ENCODE measurements around the gene EPHA3. TPM values are rescaled to one million over a fixed set of nuclear protein-coding genes. Genes with fewer than 3 reads are reported as not detected.

The EPHA3 gene
- total and polyA plus RNA-seq, 4 donors = 0.44 to 2.7 (median 1.2) TPM

GRCh38 chr3:89455240-89455639 is 347.8 kb downstream of the EPHA3 start:
- Histone ChIP-seq H3K4me1 (ENCODE audit: control insufficient read depth in 4 of 4, insufficient read depth in 4 of 4, low read length in 3 of 4) (no peaks in the 10 kb centered on the region), H3K36me3 (ENCODE audit: control insufficient read depth in 4 of 4, insufficient read depth in 3 of 4, low read depth in 1 of 4, low read length in 3 of 4) (no peaks in the 10 kb centered on the region), H3K4me3 (ENCODE audit: low read depth in 1 of 3, low read length in 3 of 3) (no peak overlapping the region), H3K27ac (ENCODE audit: low read depth in 1 of 2, low read length in 2 of 2) (no peak overlapping the region), H3K9ac (ENCODE audit: low read depth in 1 of 2, low read length in 2 of 2) (no peak overlapping the region), H3K9me3 (ENCODE audit: control insufficient read depth in 4 of 4, low read length in 3 of 4) (no peaks in the 10 kb centered on the region), H3K27me3 (ENCODE audit: control insufficient read depth in 4 of 4, insufficient read depth in 4 of 4, low read length in 3 of 4) (no peaks in the 10 kb centered on the region)
- WGBS = 74% methylated on average over 2 of the region's 2 CpGs
- DNase-seq (ENCODE audit: low spot score) = no peak
- TF ChIP-seq EGR1 (IDR thresholded peaks at IDR 0.05; ENCODE audit: low read depth in 2 of 2) (no peak), YY1 (IDR thresholded peaks at IDR 0.05) (no peak), REST (IDR thresholded peaks at IDR 0.05) (no peak), FOXA1 (IDR thresholded peaks at IDR 0.05) (no peak), FOXA2 (IDR thresholded peaks at IDR 0.05) (no peak), HNF4A (conservative IDR thresholded peaks at IDR 0.05) (no peak), RXRA (IDR thresholded peaks at IDR 0.05) (no peak), MAX (IDR thresholded peaks at IDR 0.05) (no peak), JUND (IDR thresholded peaks at IDR 0.05) (no peak), NR2F2 (IDR thresholded peaks at IDR 0.05) (no peak), CTCF (IDR thresholded peaks at IDR 0.05; ENCODE audit: low read depth, low read length, missing input control) (no peak)

GRCh38 chr3:89467898-89468363 is 360.5 kb downstream of the EPHA3 start:
- 40% methylated on average over 4 of the region's 4 CpGs for WGBS
- Histone ChIP-seq H3K36me3 (ENCODE audit: control insufficient read depth in 4 of 4, insufficient read depth in 3 of 4, low read depth in 1 of 4, low read length in 3 of 4) (no peaks in the 10 kb centered on the region), H3K9ac (ENCODE audit: low read depth in 1 of 2, low read length in 2 of 2) (no peak overlapping the region), H3K9me3 (ENCODE audit: control insufficient read depth in 4 of 4, low read length in 3 of 4) (no peaks in the 10 kb centered on the region), H3K27me3 (ENCODE audit: control insufficient read depth in 4 of 4, insufficient read depth in 4 of 4, low read length in 3 of 4) (no peaks in the 10 kb centered on the region), H3K4me1 (ENCODE audit: control insufficient read depth in 4 of 4, insufficient read depth in 4 of 4, low read length in 3 of 4) (no peaks in the 10 kb centered on the region), H3K4me3 (ENCODE audit: low read depth in 1 of 3, low read length in 3 of 3) (no peak overlapping the region), H3K27ac (ENCODE audit: low read depth in 1 of 2, low read length in 2 of 2) (no peak overlapping the region)
- DNase-seq (ENCODE audit: low spot score) = no peak
- no peak for TF ChIP-seq ATF3 (IDR thresholded peaks at IDR 0.05)
- TF ChIP-seq RXRA (IDR thresholded peaks at IDR 0.05) = peak; percentile 59 to 63
- TF ChIP-seq REST (IDR thresholded peaks at IDR 0.05) = no peak
- no peak for TF ChIP-seq CTCF (IDR thresholded peaks at IDR 0.05; ENCODE audit: low read depth, low read length, missing input control)
- TF ChIP-seq RAD21 (IDR thresholded peaks at IDR 0.05) = peak in 1 of 2 donors; percentile 9
- TF ChIP-seq MAX (IDR thresholded peaks at IDR 0.05) = no peak
- peak; percentile 92 for TF ChIP-seq NR2F2 (IDR thresholded peaks at IDR 0.05)
- no peak for TF ChIP-seq ZBTB33 (IDR thresholded peaks at IDR 0.05)
- TF ChIP-seq JUND (IDR thresholded peaks at IDR 0.05) = no peak
- no peak for TF ChIP-seq HNF4A (conservative IDR thresholded peaks at IDR 0.05)
- TF ChIP-seq FOXA2 (IDR thresholded peaks at IDR 0.05) = no peak
- TF ChIP-seq HNF4G (IDR thresholded peaks at IDR 0.05) = no peak
- TF ChIP-seq YY1 (IDR thresholded peaks at IDR 0.05) = no peak
- no peak for TF ChIP-seq TAF1 (conservative IDR thresholded peaks at IDR 0.05)
- no peak for TF ChIP-seq GABPA (IDR thresholded peaks at IDR 0.05 in 1 of 2, conservative IDR thresholded peaks at IDR 0.05 in 1 of 2)
- no peak for TF ChIP-seq EGR1 (IDR thresholded peaks at IDR 0.05; ENCODE audit: low read depth in 2 of 2)

All from liver (tissue), 9 donors.